Activated naive CD4-positive, alpha-beta T cell treated with Interleukin-2 at 50 U/mL for 16 hours (primary cell): ENCODE data around the gene NPHP4.
"Not testable (repeated sequence)": the region's sequence is repeated elsewhere in the genome, so short reads cannot be mapped to it uniquely, and the experiment has no call there.

Experiments
- DNase-seq: peaks from one replicate; pipeline ENCODE4 v3.0.0-alpha.2; 2020

Gene NPHP4

DNA sequence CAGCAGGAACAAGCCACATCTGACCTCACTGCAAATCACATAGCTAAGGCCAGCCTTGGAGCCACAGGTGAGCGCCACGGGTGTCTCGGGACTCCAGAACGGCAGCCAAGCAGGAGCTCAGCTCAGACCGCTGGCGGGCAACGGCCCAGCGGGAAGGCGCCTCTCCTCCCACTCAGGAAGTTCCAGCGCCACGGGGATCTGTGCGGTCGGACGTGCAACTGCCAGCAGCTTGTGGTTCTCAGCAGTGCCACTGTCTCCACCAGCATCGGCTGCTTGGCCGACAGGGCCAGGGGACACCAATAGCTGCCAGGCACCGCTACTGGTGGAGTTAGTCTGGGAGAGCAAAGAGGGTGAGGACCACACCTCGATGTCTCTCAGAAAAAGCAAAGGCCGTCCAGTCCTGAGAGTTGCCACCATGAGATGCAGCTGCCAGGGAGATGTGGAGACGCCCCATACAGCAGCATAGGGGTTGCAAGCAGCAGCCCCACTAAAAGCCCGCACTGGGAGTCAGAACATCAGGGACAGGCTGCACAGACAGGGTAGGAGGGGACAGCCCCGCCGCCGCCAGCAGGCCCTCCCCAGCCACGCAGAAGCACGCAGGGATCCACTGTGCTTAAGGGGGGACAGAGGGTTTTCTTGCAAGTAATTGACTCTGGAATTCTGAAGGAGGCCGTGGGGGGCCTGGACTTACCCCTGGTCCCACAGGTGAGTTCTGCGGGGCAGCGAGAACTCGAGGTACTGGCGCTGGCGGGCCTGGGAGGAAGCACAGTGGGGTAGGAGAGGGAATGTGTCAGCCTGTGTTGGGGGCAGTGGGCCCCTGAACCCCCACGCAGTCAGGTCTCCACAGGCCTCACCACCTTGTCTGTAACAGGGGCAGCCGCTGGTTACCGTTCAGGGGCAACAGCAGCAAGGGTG is 83.5 kb downstream of the NPHP4 start:
- DNase-seq: no peak

DNA sequence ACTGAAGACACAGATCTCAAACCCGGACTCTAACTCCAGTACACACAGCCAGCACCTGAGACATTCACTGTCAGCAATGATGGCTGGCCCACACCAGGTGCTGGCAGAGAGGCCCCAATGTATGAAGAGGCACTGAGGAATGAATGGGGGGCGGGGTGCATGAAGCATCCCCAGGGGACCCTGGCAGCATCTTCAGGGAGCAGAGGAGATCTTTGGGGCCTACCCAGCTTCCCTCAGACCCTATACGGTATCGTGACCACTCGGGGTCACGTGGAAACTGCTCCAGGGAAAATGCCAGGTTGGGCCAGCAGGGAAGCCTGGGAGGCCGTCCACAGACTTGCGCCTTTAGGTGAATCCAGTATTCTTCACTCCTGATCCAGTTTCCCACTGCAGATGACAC is 84.3 kb downstream of the NPHP4 start:
- DNase-seq: no peak

DNA sequence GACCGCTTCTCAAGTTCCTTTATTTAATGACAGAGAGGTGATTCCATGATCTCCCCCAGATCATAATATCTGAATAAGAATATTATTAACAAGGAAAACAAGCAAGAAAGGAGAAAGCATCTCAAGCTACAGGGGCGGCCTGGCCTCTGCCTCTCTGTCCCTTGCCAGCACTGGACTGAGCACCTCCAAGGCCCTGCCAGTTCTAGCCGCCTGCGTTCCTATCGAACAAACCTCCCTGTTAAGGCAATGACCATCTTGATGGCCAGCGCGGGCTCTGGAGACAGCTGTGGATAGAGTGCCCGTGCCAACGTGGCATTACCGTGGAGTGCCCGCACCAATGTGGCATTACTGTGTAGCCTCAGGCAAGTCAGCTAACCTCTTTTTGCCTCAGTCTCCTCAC is 84.8 kb downstream of the NPHP4 start:
- no peak for DNase-seq

GRCh38 chr1:5906966-5907365 is 85.3 kb downstream of the NPHP4 start:
- DNase-seq: no peak

DNA sequence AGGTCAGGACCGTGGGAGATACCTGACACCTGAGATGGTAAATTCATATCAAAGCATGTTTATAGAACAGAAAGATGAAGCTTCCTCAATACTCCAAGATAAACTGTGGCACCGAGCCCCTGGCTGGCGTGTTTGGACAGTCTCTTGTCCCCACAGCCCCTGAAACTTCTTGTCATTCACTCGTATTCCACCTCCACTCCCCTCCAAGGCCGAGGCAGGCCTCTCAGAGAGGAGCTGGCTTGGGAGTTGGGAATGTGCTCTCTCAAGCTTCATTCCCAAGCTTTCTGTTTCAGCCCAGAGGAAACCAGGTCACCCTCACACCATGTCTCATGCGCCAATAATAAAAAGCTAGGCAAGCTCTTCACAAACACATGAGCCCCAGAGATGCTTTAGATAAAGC is 86.1 kb downstream of the NPHP4 start:
- no peak for DNase-seq

GRCh38 chr1:5905436-5905835 is 86.8 kb downstream of the NPHP4 start:
- no peak for DNase-seq

DNA sequence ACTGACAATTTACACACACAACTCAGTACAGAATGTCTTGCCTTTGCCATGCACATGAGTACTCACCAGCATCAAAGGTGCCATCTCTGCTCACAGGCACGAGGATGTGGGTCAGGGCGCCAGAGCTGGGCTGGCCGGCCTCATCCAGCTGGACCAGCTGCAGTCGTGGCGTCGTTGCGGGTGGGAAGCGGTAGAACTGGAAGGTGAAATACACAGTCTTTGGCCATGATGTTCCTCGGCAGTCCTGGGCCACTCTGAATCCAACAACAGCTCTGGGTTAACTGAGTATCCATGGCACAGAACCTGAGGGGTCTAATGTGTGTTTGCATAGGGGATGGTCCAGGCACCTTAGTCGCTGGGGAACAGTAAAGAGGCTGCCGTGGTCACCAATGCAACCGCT is 87.7 kb downstream of the NPHP4 start:
- no peak for DNase-seq

GRCh38 chr1:5903680-5904079 is 88.5 kb downstream of the NPHP4 start:
- DNase-seq: no peak

- DNase-seq: no peak
These were observed 89.2 kb downstream of the NPHP4 start for GRCh38 chr1:5903031-5903430.

DNA sequence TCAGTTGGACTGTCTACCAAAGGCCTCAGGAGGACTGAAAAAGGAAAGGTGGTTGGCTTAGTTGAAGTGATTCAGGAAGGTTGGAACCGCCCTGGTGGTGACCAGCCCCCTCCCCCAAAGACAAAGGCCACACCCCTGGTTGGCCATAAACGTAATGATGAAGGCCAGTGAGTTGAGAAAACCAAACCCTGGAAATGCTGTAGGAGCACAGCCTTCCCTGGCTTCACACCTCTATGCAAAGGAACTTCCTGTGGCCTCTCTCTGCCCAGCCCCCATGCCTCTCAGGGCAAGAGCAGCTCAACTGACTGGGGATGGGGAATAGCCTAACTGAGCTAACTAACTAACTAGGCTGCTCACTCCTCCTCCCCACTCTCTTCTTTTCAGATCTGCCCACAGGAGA is 90.4 kb downstream of the NPHP4 start:
- no peak for DNase-seq

GRCh38 chr1:5901150-5901549 is 91.1 kb downstream of the NPHP4 start:
- no peak for DNase-seq

- no peak for DNase-seq
These were observed 94.0 kb downstream of the NPHP4 start for GRCh38 chr1:5898266-5898665.

DNA sequence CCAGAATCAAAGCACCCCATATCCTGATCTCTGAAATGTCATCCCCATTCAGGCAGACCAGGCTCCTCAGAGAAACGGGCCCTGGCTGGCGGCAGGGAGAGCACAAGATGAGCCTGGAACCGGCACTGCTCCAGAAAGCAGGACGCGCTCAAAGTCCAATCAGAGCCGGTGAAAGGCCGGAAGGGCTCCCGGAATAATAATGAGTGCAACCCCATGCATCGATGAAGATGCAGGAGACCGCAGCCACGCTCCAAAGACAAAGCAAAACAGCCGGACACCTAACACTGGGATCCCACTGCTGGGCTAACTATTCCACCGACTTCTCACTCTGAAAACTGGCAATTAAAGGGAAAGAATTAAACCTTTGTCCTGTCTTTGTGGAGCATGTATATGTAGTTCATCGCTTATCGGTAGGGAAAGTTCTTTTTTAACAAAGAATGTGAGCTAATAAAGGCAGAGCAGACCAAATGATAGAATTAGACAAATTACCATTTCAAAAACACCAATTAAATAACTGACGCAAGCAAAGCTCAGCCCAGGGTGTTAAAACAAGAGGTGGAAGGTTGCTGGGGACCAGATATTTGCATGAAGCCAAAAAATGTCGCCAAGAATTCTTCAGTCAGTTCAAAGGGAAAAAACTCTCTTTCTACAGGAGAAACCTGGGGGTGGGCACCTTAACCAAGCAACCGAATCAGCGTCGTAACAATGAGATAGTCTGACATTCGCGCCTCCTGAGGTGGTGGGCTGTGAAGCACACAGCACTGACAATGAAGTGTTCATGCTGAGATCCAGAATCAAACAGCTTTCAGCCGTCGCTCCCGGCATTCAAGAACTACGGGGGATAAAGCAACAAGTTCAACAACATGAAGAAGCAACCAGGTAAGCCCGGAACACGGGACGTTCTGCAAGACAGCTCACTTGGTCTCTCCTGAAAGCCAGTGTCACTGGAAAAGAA is 95.2 kb downstream of the NPHP4 start:
- DNase-seq: no peak

GRCh38 chr1:5895446-5896406 is 96.5 kb downstream of the NPHP4 start:
- DNase-seq: no peak

DNA sequence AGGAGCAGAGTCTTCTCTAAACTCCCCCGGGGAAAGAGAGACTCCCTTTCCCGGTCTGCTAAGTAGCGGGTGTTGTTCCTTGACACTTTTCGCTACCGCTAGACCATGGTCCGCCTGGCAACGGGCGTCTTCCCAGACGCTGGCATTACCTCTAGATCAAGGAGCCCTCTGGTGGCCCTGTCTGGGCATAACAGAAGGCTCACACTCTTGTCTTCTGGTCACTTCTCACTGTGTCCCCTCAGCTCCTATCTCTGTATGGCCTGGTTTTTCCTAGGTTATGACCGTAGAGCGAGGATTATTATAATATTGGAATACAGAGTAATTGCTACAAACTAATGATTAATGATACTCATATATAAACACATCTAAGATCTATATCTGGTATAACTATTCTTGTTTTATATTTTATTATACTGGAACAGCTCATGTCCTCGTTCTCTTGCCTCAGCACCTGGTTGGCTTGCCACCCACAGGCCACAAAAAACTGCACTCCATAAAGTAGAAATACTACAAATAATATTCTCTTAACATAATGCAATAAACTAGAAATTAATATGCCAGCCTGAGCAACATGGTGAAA is 98.4 kb downstream of the NPHP4 start:
- not testable (repeated sequence) for DNase-seq

- DNase-seq: no peak
These were observed 99.9 kb downstream of the NPHP4 start for GRCh38 chr1:5892329-5892728.

DNA sequence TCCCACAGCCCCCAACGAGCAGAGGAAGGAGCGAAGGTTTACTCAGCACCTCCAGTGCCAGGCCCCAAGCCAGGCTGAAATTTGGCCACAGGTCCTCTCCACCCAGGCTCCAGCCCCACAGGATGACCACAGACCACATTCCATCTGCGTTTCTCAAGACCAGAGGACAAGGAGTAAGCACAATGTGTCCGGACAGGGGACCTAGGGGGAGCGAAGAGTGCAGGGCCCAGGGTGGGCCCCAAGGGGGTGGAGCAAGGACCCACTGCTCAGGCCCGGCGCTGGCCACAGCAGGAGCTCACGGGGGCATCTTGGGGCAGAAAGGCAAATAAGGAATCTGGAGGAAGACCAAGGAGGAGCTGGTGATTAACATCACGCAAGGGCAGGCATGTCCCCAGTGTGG is 100.5 kb downstream of the NPHP4 start:
- no peak for DNase-seq

DNA sequence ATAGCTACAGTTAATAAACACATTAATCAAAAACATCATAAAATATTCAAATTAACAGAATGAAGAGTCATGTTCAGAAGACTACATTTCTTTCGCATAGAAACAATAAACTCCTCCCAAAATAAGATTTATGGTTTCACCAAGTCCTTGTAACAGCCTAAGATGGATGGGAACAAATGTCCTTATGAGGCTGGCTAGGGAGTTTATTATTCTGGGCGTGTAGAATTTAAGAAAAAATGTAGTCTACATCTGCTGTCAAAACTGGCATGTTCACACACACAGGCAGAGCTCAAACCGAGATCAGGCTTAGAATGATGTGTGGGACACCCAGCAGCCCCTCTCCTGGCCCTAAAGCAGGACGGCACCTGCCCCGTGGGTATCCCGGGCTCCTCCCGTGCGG is 101.1 kb downstream of the NPHP4 start:
- DNase-seq: no peak

GRCh38 chr1:5890346-5891106 is 101.7 kb downstream of the NPHP4 start:
- no peak for DNase-seq

GRCh38 chr1:5889901-5890300 is 102.3 kb downstream of the NPHP4 start:
- DNase-seq: no peak

- DNase-seq: no peak
These were observed 102.8 kb downstream of the NPHP4 start for GRCh38 chr1:5889462-5889861.
